Motor neuron (in vitro differentiated cells): ENCODE measurements around the gene CHST8. TPM values are rescaled to one million over a fixed set of nuclear protein-coding genes. Genes with fewer than 3 reads are reported as not detected.

Experiments used
- ATAC-seq, 8 experiments: fragments of 200-7000 bp; cut with Tn5 transposase; replicated peaks in 6 of 8; 2 replicates each; pipeline ENCODE4 v1.8.0; 2021; ENCODE audit warnings: mild to moderate bottlenecking in 8 of 8, moderate library complexity in 8 of 8
- H3K27ac ChIP-seq, 2 donors: fragments of 250-450 bp; sonication (Bioruptor Pico); 2 replicates each; pipeline ENCODE4 v1.9.0; 2021; ENCODE audit warnings: antibody characterized with exemption in 2 of 2, mild to moderate bottlenecking in 2 of 2, moderate library complexity in 1 of 2
- H3K4me1 ChIP-seq, 2 donors: fragments of 250-450 bp; sonication (Bioruptor Pico); replicated peaks in 1 of 2; 2 replicates each; pipeline ENCODE4 v1.6.1; 2021; ENCODE audit warnings: antibody characterized with exemption in 2 of 2, mild to moderate bottlenecking in 2 of 2, moderate library complexity in 1 of 2
- H3K4me3 ChIP-seq, 5 donors: fragments of 250-450 bp; sonication (Bioruptor Pico); 2 replicates each; pipeline ENCODE4 v1.9.0; 2021; ENCODE audit warnings: antibody characterized with exemption in 5 of 5, mild to moderate bottlenecking in 5 of 5, moderate library complexity in 4 of 5
- WGBS, 10 experiments: fragments of 450-650 bp; shearing (Covaris generic); methylation state at CpG; one replicate each; pipeline ENCODE4 v1.0.0; 2022; 5-methylcytosine and 5-hydroxymethylcytosine counted together
- in situ Hi-C, 9 experiments: fragments of 400-800 bp; cut with MboI; loops; one replicate each; pipeline ENCODE4 v1.15.0; 2021; ENCODE audit warnings: low sequenced_read_pairs in 9 of 9, low pct_unique_long_range_greater_than_20kb in 2 of 9; ENCODE audit not compliant: unreplicated experiment in 9 of 9
- total RNA-seq, 8 experiments: library from RNA; unstranded; fragments of 300-600 nt; gene quantifications; 2 replicates each; pipeline versions ENCODE4 v1.2.3 to v1.2.4, GENCODE V29; 2022

Gene CHST8
- total RNA-seq, 8 experiments from 2014 or later: 0.84 to 17.0 (median 11.5) TPM

DNA sequence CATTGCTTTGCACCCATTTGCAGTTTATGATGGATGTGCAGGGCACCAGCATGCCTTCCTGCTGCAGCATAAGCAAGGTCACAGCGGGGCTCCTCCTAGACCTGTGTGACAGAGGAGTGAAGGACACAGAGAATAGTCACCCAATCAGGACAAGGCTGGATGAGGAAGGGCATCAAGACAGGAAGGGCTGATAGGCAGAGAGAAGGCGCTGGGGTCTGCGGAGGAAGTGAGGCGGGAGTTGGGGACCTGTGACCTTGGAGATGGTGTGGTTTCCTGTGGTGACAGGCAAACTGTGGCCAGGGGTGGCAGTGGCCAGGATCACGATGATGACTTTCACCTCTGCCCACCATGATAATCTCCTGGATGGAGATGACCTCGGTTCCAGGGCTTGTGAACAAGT lies 158.5 kb downstream of the CHST8 start:
- ATAC-seq: no peak
- H3K4me1 ChIP-seq: peaks cover 10 to 22% of the 10 kb centered on the region in 2 donors
- 62 to 93% (median 79%) methylated on average over 2 to 4 of the region's 6 CpGs; no CpG with 5 or more reads in 5 of the 10 experiments for WGBS, 10 experiments
- no peak overlapping the region for H3K4me3 ChIP-seq
- in situ Hi-C loops: loop anchor here in 8 of 9 experiments (5.0 to 25.0 kb wide), 5 partner anchors 207 to 315 kb away; no protein-coding TSS in a partner anchor
- no peak overlapping the region for H3K27ac ChIP-seq

DNA sequence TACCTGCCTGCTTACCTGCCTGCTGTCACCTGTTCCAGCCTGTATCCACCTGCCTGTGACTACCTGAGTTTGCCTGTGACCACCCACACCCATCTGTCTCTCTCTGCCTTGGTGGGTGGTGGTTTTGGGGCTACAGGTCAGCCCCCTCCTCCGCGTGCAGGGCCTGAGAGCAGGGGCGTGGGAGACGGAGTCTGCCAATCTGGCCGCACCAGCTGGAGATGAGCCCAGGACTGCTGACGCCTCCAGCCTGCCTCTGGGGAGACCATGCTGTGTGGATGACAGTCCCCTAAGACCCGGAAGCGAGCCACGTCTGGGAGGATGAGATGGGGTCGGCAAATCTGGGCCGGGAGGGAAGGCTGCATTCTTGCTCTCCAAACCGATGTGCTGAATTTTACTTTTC lies 159.0 kb downstream of the CHST8 start:
- 75 to 85% (median 80%) methylated on average over 1 to 9 of the region's 12 CpGs; no CpG with 5 or more reads in 7 of the 10 experiments for WGBS, 10 experiments
- H3K4me3 ChIP-seq: no peak overlapping the region
- ATAC-seq: no peak
- peaks cover 8 to 17% of the 10 kb centered on the region in 2 donors for H3K4me1 ChIP-seq
- in situ Hi-C loops: loop anchor here in 8 of 9 experiments (5.0 to 25.0 kb wide), 5 partner anchors 207 to 314 kb away; no protein-coding TSS in a partner anchor
- H3K27ac ChIP-seq: no peak overlapping the region

DNA sequence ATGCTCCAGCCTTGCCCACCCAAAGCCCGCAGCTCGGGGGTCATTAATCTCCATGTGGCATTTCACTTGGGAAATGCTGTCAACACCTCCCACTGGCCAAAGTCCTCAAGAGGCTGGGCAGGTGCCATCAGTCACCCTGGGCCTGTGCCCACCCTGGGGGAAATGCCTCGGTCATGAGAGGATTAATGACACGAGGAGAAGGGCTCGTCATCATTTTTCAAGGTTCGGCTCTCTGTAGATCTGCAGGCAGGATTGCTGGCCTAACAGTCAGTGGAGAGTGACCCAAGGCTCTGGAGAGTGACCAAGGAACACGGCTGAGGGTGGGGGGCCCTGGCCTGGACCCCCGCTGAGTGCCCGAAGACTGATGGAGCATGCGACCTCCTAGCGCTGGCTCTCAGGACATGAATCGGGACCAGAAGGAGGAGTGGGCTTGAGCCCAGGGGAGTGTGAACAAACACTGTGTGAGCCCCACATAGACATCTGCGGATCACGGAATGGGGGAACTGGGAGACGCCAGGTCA lies 159.7 kb downstream of the CHST8 start:
- Histone ChIP-seq H3K27ac (no peak overlapping the region), H3K4me3 (no peak overlapping the region), H3K4me1 (peaks cover 8 to 17% of the 10 kb centered on the region in 2 donors)
- WGBS, 10 experiments: 20 to 100% (median 87%) methylated on average over 1 to 7 of the region's 15 CpGs; no CpG with 5 or more reads in 3 of the 10 experiments
- no peak for ATAC-seq
- in situ Hi-C loops: loop anchor here in 8 of 9 experiments (5.0 to 25.0 kb wide), 5 partner anchors 206 to 313 kb away; no protein-coding TSS in a partner anchor

DNA sequence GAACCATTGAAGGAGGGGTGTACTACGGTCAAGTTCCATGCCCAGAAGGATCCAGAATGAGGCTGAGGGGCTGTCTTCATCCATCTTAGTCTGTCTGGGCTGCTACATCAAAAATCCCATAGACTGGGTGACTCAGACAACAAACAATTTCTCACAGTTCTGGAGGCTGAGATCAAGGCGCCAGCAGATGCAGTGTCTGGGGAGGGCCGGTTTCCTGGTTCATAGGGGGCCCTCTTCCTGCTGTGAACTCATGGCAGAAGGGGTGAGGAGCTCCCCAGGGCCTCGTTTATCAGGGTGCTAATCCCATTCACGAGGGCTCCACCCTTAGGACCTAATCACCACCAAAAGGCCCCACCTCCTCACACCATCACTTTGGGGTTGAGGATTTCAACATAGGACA lies 160.2 kb downstream of the CHST8 start:
- in situ Hi-C loops: loop anchor here in 8 of 9 experiments (5.0 to 25.0 kb wide), 5 partner anchors 205 to 313 kb away; no protein-coding TSS in a partner anchor

DNA sequence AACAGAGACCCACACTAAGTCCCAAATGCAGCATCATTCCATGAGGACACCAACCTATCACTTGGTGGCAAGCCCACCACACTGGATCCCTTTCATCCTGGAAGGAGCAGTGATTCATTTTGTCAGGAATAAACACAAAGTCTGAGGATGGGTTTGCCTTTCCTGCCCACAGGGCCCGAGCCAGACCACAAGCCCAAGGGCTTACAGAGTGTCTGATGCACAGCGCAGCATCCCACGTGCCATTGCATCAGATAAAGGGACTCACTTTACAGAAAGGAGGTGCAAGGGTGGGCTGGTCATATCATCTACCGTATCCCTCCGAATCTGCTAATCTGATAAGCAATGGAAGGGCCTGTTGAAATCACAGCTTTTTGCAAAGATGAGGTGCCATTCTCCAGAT lies 162.7 kb downstream of the CHST8 start:
- WGBS, 10 experiments: 40 to 93% (median 76%) methylated on average over 1 to 5 of the region's 5 CpGs; no CpG with 5 or more reads in 5 of the 10 experiments
- peaks cover 0 to 12% of the 10 kb centered on the region in 2 donors for H3K4me1 ChIP-seq
- in situ Hi-C loops: loop anchor here in 8 of 9 experiments (5.0 to 25.0 kb wide), 5 partner anchors 203 to 310 kb away; no protein-coding TSS in a partner anchor
- H3K27ac ChIP-seq: no peak overlapping the region
- no peak for ATAC-seq
- no peak overlapping the region for H3K4me3 ChIP-seq

More for the DNA sequence above, 160.2 kb downstream of the CHST8 start:
- no peak overlapping the region for H3K4me3 ChIP-seq
- ATAC-seq: no peak
- H3K4me1 ChIP-seq: peaks cover 8 to 17% of the 10 kb centered on the region in 2 donors
- no peak overlapping the region for H3K27ac ChIP-seq
- WGBS, 10 experiments: 50 to 100% (median 60%) methylated on average over 1 to 3 of the region's 5 CpGs; no CpG with 5 or more reads in 4 of the 10 experiments

DNA sequence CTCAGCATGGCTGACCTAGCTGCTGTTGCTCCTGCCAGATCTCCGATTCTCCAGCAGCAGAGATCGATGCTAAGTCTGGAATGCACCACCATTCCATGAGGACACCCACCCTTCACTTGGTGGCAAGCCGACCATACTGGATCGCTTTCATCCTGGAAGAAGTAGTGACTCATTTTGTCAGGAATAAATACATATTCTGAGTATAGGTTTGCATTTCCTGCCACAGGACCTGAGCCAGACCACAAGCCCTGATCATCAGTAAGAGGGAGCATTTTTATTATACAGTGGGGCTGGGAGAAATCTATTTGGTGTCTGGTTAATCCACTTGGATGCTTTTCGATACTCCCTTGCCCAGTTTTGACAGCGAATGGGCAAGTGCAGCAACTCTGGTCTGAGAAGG lies 164.0 kb downstream of the CHST8 start:
- in situ Hi-C loops: loop anchor here in 7 of 9 experiments (10.0 to 25.0 kb wide), 4 partner anchors 202 to 309 kb away; no protein-coding TSS in a partner anchor
- 0 to 85% (median 50%) methylated on average over 1 to 6 of the region's 6 CpGs; no CpG with 5 or more reads in 3 of the 10 experiments for WGBS, 10 experiments
- no peak overlapping the region for H3K4me3 ChIP-seq
- peak in 3 of 8 experiments; percentile 87 to 93 (median 90) for ATAC-seq
- peaks cover 0 to 12% of the 10 kb centered on the region in 2 donors for H3K4me1 ChIP-seq
- H3K27ac ChIP-seq: no peak overlapping the region

DNA sequence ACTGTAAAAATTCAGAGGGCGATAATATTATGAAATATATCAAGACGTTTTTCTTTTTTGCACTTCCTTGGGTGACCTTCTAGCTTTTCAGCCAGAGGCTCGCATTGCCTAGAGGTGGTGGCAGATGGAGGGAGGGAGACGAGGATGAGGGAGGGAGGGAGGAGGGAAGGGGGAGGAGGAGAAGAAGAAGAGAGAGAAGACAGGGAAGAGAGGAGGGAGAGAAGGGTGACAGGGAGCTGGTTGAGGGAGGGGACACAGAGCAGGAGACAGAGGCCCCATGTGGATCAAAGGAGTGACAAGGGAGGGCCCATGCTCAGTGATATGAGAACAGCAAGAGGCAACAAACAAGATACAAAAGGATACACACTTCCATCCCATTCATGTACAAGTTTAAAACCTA lies 166.9 kb downstream of the CHST8 start:
- no peak overlapping the region for H3K27ac ChIP-seq
- ATAC-seq: no peak
- WGBS, 10 experiments: 28 to 71% (median 60%) methylated on average over 1 to 3 of the region's 4 CpGs; no CpG with 5 or more reads in 3 of the 10 experiments
- in situ Hi-C loops: loop anchor here in 7 of 9 experiments (10.0 to 25.0 kb wide), 4 partner anchors 199 to 306 kb away; no protein-coding TSS in a partner anchor
- H3K4me3 ChIP-seq: no peak overlapping the region
- H3K4me1 ChIP-seq: peaks cover 0 to under 1% of the 10 kb centered on the region in 2 donors

DNA sequence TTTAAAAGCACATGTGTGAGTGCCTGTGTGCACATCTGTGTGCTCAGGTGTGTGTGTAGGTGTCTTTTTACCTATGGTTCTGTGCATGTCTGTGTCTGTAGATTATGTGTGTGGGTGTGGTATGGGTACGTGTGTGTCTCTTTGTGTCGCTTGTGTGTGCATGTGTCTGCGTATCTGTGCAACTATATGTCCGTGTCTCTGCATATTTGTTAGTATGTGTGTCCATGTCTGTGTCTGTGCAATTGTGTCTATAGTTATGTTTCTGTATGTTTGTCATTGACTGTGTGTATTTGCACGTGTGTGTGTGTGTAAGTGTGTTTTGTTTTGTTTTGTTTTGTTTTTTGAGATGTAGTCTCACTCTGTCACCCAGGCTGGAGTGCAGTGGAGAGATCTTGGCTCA lies 167.6 kb downstream of the CHST8 start:
- in situ Hi-C loops: loop anchor here in 7 of 9 experiments (10.0 to 25.0 kb wide), 4 partner anchors 198 to 305 kb away; no protein-coding TSS in a partner anchor
- no peak for ATAC-seq
- Histone ChIP-seq H3K27ac (no peak overlapping the region), H3K4me1 (peaks cover 3 to 7% of the 10 kb centered on the region in 2 donors), H3K4me3 (no peak overlapping the region)
- WGBS, 10 experiments: 0 to 100% (median 84%) methylated on average over 1 to 5 of the region's 5 CpGs; no CpG with 5 or more reads in 5 of the 10 experiments

DNA sequence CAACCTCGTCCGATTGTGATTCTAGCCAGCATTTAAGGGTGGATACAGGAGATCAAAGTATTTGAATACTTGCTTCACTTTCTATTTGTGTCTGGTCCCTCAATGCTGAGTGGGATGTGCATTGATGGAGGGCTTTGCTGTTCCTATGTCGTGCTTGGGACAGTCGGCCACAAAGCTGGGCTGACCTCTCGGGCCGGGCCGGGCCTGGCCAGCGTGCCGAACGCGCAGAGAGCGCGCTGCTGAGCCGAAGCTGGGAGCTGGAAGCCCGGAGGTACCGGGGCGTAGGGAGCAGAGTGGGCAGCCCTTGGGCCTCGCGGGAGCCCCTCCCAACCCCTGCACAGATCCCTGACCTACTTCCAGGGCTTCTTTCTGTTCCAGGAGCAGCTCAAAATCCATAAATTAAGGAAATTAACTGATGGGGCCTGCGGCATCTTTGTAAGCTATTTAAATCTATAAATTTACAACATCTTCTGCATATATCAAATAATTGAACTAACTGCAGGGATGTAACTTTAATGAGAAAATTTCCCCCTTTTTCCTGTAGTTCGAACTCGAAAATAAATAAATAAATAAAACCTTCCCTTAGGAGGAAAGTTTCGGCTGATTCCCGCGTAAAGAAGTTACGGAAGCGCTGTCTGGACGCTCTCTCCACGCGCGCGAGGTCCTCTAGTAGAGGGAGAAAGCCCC lies 173.1 kb downstream of the CHST8 start:
- 0 to 63% (median 2%) methylated on average over 2 to 15 of the region's 32 CpGs; no CpG with 5 or more reads in 2 of the 10 experiments for WGBS, 10 experiments
- peaks cover 17 to 21% of the 10 kb centered on the region in 2 donors for H3K4me1 ChIP-seq
- H3K27ac ChIP-seq: peak overlapping the region; percentile 97 to 98
- in situ Hi-C loops: loop anchor here in 6 of 9 experiments (25.0 kb wide), 3 partner anchors 192 to 292 kb away; no protein-coding TSS in a partner anchor
- peak overlapping the region; percentile 50 to 78 (median 70) for H3K4me3 ChIP-seq
- peak in 3 of 8 experiments; percentile 7 to 46 (median 31) for ATAC-seq

DNA sequence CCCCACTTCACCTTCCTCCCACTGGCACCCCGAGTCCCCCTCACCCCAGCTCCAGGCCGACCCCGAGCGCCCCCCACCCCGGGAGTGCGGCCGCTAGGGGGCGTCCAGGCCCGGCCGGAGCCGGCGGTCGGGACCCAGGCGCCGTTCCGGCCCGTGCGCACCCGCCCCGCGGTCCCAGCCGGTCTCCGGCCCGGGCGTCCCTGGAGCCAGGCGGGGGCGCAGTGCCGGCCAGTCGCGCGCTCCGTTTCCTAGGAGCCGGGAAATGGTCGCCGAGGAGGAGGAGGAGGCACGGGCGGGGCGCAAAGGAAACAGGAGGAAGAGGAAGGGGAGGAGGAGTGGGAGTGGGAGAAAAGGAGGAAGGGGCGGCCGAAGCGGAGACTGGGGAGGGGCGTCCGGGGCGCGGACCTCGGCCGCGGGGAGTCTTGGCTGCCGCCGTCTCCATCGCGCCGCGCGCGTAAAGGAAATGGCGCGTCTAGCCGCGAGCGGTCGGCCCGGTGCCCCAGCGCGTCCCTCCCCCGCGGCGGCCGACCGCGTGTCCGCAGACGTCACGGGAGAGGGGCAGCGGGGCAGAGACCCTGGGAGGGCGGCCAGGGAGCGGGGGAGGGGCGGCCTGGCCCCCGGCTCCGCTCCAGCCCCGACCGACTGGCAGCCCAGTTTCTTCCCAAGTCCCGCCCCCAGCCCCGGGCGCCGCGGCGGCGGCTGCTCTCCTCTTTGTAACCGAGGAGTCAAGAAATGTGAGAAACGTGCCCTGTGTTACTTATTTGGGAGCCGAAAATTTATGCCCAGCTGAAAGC lies 173.8 kb downstream of the CHST8 start:
- peaks cover 17 to 21% of the 10 kb centered on the region in 2 donors for H3K4me1 ChIP-seq
- no CpG with 5 or more reads among the region's 92 CpGs for WGBS, 10 experiments
- H3K4me3 ChIP-seq: peak overlapping the region; percentile 50 to 78 (median 70)
- H3K27ac ChIP-seq: peak overlapping the region; percentile 97 to 98
- in situ Hi-C loops: loop anchor here in 6 of 9 experiments (25.0 kb wide), 3 partner anchors 192 to 292 kb away; no protein-coding TSS in a partner anchor
- ATAC-seq: peak; percentile 42 to 71 (median 63)

DNA sequence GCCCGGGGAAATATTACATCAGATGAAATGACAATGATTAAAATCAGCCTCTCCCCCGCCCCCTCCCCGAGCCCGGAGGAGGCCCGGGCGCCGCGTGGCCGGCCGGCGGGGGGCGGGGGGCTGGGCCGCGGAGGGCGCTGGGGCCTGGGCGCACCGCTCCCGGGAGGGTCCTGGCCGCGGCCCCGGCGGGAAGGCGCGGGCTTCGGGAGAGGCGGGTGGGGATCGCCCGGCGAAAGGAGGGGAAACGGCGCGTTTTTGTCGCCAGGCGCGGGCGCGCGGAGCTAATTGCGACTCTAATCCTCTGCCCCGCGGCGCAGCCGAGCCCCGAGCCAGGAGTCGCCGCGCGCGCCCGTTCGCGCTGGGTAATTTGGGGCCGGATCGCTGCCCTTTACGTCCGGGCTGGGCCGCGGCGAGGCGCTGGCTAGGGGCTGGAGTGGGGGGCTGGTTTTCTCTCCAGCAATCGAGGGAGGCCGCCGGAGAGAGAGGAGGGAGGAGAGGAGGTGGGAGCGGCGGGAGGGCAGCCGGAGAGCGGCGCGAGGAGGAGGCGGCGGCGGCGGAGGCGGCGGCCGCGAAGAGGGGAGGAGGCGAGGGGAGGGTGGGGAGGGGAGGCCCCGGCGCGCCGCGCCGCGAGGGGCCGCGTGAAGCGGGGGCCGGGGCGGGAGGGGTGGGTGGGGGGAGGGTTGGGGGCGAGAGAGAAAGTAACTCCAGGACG lies 174.6 kb downstream of the CHST8 start, which contains the start of gene KCTD15:
KCTD15 (plus strand) TSS at position 707 of the 712 bp plus-strand sequence. CDS start 3,585 bp downstream, outside the sequence.
- Histone ChIP-seq H3K4me1 (peaks cover 17 to 21% of the 10 kb centered on the region in 2 donors), H3K4me3 (peak within 1 kb of the TSS; percentile 50 to 78 (median 70)), H3K27ac (peak within 1 kb of the TSS; percentile 97 to 98)
- in situ Hi-C loops: loop anchor here in 6 of 9 experiments (25.0 kb wide), 3 partner anchors 191 to 291 kb away; no protein-coding TSS in a partner anchor
- peak; percentile 5 to 73 (median 62) for ATAC-seq
- WGBS, 10 experiments: no CpG with 5 or more reads among the region's 92 CpGs
